CD4-positive, alpha-beta T cell treated with Interleukin-1 beta for 1 hour (primary cell): ENCODE data around the gene RUSC1.
"Not testable (repeated sequence)": the region's sequence is repeated elsewhere in the genome, so short reads cannot be mapped to it uniquely, and the experiment has no call there.

Experiments used
- DNase-seq, 2 donors: peaks; one replicate each; pipeline ENCODE4 v3.0.0-alpha.2; 2020 to 2022

RUSC1 gene, protein sequence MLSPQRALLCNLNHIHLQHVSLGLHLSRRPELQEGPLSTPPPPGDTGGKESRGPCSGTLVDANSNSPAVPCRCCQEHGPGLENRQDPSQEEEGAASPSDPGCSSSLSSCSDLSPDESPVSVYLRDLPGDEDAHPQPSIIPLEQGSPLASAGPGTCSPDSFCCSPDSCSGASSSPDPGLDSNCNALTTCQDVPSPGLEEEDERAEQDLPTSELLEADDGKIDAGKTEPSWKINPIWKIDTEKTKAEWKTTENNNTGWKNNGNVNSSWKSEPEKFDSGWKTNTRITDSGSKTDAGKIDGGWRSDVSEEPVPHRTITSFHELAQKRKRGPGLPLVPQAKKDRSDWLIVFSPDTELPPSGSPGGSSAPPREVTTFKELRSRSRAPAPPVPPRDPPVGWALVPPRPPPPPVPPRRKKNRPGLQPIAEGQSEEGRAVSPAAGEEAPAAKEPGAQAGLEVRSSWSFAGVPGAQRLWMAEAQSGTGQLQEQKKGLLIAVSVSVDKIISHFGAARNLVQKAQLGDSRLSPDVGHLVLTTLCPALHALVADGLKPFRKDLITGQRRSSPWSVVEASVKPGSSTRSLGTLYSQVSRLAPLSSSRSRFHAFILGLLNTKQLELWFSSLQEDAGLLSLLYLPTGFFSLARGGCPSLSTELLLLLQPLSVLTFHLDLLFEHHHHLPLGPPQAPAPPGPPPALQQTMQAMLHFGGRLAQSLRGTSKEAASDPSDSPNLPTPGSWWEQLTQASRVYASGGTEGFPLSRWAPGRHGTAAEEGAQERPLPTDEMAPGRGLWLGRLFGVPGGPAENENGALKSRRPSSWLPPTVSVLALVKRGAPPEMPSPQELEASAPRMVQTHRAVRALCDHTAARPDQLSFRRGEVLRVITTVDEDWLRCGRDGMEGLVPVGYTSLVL

DNA sequence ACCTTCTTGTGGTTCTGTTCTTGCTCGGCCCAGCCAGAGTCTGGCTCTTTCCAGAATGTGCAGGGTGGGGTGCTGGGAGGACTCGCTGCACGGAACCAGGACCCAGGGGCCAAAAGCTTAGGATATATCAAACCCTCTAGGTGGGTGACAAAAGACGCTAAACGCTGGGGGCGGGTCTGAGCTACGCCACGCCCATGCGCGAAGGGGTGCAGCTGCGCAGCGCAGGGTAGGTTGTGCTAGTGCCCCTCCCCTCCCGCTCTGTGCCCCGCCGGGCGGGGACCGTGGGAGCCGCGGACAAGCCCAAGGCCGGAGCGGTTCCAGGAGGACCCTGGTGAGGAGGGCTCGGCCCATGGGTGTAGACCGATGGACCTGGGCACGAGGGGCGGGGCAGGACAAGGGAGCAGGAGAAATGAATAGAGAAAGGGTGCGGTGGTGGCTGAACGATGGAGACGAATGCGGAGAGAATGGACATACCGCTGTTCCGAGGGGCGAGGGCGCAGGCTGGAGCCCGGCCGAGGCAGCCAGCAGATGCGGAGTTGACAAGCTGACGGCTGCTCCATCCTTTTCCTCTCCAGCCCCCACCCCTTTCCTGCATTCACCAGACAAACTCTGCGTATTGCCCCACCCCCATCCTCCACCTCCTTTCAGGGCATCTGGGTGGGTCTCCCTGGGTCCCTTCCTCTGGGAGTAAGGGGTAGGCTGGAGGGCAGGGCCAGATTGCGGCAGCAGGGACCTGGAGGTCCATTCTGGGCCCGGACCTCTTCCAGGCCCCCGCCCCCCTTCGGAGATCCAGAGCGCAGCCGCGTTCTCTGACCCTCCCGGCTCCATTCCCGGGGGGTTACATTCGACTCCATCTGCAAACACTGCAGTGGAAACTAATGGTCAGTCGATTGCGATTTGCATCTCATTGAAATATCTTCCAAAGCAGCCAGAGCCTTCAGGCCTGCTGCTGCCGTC lies at the start of gene RUSC1:
Gene RUSC1 (plus strand): TSS at position 234 of the 957 bp plus-strand sequence. CDS start 880 bp downstream, outside the sequence.
- DNase-seq = peak; percentile 71 to 76

DNA sequence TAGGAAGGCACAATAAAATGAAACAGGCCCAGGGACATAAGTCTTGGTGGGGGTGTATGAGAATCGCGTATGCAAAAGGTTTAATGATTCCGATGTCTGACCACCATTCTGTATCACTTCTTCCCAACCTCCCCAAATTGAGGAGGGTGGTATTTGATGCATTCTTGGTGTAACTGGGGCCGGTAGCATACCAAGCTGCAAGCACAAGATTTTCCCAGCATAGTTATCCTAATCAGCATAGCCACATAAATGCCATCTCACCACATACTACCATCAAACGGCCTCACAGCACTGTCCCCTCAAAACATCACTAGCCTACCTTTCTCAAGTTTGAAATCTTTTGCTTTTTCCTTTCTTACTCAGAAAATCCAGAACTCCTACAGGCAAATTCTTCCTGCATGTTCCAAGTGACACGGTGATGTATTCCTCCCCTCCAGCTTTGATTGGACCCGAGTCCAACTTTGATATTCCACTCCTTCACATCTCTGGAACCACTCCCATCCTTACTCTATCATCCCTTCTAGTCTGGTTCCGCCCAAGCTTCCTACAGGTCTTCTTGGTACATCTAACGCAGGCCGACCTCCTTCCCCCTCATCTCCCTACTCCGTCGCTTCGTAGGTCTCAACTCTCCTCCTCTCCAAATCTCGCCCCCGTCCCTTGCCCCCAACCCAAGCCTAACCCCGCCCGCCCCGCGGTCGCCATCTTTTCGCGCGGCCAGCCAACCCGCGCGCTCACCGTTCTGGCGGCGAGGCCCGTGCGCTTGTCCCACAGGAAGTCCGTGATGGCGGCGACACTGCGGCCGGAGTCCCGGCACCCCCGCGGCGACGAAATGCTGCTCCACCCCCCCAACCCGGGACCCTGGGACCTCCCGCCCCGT lies 48.0 kb upstream of the RUSC1 start:
- no peak for DNase-seq

DNA sequence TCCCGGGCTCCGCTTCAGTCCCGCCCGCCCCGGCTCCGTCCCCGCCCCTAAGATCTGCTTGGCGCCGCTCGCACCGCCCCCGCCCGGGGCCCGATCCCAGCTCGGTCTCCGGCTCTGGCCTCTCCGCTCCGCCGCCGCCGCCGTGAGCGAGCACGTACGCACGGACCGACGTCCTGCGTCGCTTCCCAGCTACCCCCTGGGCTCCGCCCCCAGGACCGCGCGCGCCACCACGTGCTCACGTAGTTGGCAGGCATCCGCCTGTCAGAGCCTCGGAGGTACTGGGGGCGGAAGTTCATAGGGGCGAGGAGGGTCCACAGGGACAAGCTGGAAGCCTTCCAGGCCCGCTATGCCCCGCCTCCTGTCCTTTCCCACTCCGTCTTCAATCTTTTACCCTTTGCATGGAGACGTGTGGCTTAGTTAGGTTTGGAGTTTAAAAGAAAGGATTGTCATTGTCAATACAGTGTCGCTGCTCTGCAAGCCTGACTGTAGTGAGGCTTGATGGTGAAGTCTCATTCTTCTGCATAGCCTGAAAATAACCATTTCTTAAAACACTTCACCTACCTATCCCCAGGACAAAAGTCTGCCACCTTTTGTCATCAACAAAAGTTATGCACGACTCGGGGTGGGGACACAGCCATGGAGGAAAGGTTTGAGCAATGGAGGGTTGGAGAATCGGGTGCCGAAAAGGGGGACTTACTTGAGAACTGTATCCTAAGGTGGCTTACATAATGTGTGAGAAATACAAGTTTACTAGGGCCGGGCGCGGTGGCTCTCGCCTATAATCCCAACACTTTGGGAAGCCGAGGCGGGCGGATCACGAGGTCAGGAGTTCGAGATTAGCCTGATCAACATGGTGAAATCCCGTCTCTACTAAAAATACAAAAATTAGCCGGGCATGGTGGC lies 47.1 kb upstream of the RUSC1 start, which contains the start of gene CLK2:
Gene CLK2 (minus strand): TSS at position 162 of the 903 bp plus-strand sequence. CDS start 2,527 bp downstream, outside the sequence.
- peak; percentile 93 to 94 for DNase-seq

DNA sequence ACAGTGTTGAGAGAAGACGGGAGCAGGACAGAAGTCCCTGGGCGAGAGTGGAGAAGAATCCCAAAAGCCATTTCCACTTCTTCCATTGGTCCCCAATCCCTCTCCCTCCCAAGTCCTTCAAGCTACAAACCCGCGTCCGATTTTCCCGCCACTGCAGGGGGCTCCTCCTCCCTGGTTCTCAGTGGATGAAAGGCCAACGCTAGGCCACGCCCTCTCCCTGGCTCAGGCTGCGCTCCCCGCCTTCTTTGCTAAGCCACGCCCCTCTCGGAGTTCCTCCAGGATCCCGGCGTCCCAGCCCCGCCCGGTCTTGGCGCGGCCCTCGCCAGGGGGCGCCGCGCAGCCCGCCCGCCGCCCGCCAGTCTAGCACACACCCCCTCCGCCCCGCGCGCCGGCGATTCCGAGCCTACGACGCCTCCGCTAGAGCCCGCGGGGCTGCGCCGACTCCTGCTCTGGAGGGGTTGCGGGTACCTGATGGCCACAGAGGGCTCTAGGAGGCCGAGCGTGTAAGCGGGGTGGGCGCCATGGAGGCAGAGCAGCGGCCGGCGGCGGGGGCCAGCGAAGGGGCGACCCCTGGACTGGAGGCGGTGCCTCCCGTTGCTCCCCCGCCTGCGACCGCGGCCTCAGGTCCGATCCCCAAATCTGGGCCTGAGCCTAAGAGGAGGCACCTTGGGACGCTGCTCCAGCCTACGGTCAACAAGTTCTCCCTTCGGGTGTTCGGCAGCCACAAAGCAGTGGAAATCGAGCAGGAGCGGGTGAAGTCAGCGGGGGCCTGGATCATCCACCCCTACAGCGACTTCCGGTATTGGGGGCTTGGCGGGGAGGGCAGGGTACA lies 43.4 kb upstream of the RUSC1 start, which contains the start of gene HCN3:
Gene HCN3 (plus strand): TSS at position 394 of the 832 bp plus-strand sequence. CDS start 128 bp downstream, at position 522.
- DNase-seq = peak; percentile 94 to 95

DNA sequence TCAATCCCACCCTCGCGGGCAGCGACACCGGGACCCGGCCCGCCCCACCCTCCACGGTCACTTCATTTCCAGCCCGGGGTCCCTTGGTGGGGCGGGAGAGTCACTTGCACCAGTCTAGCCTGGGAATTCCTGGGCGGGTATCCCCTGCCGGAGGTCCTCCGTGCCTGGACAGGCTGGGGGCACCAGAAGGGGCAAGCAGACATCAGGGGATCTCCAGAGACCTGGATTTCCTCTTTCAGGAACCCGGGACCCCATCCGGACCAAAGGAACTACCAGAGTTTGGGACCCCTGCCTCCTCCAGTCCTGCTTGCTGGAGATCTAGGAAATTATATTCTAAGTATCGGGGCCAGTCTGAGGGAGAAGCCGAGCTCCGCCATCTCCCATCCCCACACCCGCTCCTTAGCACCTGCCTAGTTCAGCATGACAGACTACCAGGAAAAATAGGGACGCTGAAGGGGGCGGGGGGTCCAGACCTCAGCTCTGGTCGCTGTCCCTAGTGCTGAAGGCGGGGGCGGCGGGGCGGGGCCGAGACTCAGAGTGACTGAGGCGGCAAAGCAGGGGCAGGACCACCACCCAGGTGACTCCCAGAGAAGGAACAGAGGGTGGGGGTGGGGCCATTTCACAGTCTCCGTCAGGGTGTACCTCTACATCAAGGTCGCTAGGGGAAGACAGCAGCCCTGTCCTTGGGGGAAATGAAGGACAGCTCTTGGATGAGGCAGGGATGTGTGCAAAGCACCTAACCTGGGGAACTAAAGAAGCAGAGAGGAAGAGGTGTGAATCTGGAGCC lies 42.6 kb upstream of the RUSC1 start:
- DNase-seq = peak; percentile 70 to 78

DNA sequence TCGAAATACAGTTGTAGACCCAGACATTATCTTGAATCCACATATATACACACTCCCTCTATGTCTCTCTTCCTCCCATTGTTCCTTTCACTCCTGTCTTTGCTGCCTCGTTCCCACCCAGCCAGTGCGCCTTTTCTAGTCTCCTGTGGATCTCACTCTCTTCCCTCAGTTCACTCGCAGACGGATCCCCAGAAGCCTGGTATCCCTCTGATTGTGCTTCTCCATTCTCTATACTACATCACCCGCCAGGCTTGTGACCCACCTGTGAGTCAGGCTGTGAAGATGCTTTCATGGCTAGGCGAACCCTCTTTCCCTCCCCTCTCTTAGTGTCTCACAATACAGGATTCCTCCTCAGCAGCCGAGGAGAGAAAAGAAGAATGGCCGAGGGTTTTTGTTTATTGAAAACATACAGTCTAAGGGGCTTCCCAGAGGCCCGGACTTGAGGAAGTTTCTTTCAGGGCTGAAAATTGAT lies 42.0 kb upstream of the RUSC1 start:
- no peak for DNase-seq

DNA sequence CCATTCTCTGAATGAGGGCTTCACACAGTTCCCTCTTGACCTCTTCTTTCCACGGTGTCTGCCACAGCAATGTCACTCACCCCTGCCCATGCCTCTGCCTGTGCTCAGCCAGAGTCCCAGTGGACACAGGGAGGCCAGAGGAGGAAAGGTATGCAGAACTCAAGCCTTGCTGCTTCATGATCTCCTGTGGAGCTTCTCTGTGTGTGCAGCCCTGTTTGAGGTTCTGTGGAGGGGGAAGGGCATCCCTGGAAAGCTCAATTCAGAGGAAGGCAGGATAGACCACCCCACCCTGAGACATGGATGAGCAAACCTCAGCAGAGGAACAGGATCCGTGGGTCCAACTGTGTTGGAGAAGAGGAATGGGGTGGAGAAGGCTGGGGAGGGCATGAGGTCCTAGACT lies 41.4 kb upstream of the RUSC1 start:
- no peak for DNase-seq

DNA sequence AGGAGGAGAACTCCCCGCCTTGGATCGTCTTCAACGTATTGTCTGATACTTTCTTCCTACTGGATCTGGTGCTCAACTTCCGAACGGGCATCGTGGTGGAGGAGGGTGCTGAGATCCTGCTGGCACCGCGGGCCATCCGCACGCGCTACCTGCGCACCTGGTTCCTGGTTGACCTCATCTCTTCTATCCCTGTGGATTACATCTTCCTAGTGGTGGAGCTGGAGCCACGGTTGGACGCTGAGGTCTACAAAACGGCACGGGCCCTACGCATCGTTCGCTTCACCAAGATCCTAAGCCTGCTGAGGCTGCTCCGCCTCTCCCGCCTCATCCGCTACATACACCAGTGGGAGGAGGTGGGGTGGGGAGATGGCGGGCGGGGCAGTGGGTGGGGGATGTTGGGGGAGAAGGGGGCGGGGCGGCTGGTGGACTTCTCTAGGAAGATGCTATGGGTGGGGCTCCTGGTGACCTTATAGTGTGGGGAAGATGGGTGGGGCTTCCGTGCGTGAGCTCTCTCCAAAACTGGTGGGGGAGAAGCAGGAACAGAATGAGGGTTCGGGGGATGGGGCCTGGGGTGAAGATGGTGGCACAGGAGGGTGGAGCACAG lies 38.1 kb upstream of the RUSC1 start:
- DNase-seq = no peak

DNA sequence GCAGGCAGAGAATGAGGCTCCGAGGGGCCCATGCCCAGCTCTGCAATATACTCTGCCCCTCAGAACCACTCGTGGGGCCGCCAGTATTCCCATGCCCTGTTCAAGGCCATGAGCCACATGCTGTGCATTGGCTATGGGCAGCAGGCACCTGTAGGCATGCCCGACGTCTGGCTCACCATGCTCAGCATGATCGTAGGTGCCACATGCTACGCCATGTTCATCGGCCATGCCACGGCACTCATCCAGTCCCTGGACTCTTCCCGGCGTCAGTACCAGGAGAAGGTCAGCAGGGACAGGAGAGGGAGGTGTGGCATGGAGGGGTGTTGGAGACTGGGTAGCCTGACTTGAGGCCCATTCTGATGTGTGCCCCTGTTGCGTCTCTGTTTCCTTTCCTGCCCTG lies 36.2 kb upstream of the RUSC1 start:
- DNase-seq = no peak

DNA sequence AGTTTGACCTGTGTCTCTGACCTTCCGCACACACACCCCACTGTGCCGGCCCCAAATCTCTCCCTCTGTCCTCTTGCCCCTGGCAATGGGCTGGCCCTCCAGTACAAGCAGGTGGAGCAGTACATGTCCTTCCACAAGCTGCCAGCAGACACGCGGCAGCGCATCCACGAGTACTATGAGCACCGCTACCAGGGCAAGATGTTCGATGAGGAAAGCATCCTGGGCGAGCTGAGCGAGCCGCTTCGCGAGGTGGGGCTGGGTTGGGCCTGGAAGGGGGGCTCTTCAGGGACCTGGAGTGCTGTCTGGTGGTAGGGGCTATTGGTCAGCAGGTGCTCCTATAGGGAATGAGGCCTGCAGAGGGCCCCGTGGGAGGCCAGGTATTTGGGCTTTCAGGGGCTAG lies 35.6 kb upstream of the RUSC1 start:
- DNase-seq = no peak

DNA sequence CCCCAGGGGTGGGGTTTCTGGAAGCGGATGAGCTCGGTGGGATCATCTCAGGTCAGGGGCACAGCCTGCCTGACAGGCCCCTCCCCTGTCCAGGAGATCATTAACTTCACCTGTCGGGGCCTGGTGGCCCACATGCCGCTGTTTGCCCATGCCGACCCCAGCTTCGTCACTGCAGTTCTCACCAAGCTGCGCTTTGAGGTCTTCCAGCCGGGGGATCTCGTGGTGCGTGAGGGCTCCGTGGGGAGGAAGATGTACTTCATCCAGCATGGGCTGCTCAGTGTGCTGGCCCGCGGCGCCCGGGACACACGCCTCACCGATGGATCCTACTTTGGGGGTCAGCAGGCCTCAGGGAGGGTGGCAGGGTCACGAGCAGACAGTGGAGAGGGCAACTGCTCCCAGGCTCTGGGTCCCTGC lies 35.1 kb upstream of the RUSC1 start:
- no peak for DNase-seq

DNA sequence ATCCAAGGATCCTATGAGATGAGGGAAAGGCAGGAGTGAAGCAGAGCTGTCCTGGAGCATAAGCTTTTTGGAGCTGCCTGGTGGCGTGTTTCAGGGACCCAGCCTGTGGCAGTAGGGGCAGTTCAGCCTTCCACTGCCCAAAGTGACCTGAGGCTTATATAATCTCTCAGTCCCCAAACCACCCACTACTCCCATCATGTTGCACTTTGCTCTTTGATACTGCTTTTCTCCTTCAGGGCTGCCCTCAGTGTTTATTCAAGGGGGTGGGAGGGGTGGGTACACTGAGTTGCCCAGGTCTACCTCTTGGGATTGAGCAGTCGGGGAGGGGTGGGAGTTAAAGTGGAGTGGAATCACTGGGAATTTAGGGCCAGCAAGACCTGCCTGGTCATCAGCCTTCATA lies 34.1 kb upstream of the RUSC1 start:
- DNase-seq = no peak

DNA sequence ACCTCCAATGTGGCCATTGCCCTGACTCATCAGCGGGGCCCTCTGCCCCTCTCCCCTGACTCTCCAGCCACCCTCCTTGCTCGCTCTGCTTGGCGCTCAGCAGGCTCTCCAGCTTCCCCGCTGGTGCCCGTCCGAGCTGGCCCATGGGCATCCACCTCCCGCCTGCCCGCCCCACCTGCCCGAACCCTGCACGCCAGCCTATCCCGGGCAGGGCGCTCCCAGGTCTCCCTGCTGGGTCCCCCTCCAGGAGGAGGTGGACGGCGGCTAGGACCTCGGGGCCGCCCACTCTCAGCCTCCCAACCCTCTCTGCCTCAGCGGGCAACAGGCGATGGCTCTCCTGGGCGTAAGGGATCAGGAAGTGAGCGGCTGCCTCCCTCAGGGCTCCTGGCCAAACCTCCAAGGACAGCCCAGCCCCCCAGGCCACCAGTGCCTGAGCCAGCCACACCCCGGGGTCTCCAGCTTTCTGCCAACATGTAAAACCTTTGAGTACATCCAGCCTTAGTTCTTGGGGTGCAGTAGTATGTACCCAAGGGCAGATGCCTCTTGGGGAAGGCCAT lies 32.6 kb upstream of the RUSC1 start:
- DNase-seq = no peak

DNA sequence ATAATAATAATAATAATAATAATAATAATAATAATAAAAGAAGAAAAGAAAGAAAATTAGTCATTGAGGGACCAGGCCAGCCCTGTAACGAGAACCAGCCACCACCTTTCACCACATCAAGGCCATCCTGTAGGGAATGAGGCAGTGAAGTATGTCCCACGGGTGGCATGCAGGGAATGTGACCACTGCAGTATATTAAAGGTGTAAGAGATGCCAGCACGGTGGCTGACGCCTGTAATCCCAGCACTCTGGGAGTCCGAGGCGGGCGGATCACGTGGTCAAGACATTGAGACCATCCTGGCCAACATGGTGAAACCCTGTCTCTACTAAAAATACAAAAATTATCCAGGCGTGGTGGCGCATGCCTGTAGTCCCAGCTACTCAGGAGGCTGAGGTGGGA lies 29.7 kb upstream of the RUSC1 start:
- not testable (repeated sequence) for DNase-seq

DNA sequence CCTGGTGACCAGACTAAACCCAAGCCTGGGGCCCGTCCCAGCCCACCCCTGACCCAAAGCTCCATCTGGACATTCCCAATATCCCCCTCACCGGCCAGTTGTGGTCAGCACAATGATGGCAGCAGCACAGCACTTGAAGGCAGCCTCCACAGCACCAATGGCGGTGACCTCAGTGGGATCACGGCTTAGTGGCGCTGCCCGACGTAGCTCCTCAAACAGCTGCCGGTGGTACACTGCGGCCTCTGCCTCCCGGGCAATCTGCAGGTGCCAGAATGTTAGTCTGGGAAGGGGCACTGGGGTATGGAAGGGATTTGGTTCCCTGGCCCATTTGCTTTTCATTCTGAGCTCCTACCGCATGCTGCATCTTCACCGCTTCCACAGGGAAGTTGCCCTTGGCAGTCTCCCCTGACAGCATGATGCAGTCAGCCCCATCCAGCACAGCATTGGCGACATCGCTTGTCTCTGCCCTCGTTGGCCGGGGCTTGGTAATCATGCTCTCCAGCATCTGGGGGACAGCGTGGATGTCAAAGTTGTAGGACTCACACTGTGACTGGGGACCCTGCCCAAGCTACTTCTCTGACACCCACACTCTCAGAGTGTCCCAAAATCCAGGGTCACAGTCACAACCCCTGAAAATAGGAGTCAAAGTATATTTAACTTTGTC lies 27.5 kb upstream of the RUSC1 start:
- DNase-seq = no peak

DNA sequence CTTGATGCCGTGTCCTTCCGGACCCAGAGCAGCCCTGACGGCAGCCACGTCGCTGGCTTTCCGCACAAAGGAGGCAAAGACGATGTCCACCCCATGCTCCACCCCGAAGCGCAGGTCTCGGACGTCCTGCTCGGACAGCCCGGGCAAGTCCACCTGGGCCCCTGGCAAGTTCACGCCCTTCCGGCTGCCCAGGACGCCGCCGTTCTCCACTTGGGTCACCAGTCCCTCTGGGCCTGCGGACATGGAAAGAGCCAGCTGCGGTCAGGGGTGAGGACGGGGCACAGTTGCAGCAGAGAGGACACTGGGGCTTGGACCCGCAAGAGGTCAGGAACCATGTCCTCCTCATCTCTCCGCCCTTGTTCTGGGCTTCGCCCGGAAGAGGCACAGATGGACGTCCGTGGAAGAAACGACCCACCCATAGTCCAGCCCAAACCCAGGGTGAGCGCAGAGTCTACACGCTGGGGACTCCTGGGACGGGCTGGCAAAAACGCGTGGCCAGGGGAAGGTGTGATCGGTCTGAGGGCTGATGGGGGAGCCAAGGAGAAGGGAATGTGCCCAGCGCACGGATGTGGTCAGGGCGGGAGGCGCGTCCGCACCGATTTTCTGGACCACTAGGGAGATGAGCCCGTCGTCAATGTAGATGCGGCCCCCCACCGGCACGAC lies 26.0 kb upstream of the RUSC1 start:
- no peak for DNase-seq
